ENCODE measurements around the gene DCAF10.

GRCh38 chr9:37758747-37759146, 41.9 kb upstream of the DCAF10 start:
- TF ChIP-seq, protein P1, sequence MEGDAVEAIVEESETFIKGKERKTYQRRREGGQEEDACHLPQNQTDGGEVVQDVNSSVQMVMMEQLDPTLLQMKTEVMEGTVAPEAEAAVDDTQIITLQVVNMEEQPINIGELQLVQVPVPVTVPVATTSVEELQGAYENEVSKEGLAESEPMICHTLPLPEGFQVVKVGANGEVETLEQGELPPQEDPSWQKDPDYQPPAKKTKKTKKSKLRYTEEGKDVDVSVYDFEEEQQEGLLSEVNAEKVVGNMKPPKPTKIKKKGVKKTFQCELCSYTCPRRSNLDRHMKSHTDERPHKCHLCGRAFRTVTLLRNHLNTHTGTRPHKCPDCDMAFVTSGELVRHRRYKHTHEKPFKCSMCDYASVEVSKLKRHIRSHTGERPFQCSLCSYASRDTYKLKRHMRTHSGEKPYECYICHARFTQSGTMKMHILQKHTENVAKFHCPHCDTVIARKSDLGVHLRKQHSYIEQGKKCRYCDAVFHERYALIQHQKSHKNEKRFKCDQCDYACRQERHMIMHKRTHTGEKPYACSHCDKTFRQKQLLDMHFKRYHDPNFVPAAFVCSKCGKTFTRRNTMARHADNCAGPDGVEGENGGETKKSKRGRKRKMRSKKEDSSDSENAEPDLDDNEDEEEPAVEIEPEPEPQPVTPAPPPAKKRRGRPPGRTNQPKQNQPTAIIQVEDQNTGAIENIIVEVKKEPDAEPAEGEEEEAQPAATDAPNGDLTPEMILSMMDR (conservative IDR thresholded peaks at IDR 0.05; ENCODE audit: low read depth, low read length): no peak
- TF ChIP-seq EZH2phosphoT487 (IDR thresholded peaks at IDR 0.05; ENCODE audit: borderline replicate concordance, low read length): no peak
- TF ChIP-seq EZH2 (IDR thresholded peaks at IDR 0.05; ENCODE audit: low read length, unreplicated experiment): no peak
